ENCODE measurements around the gene WDR18. TPM values are rescaled to one million over a fixed set of nuclear protein-coding genes. Genes with fewer than 3 reads are reported as not detected.

Gene WDR18
- total and polyA plus RNA-seq, 2 of the 8 experiments (the other 6 are each of a cell fraction or from before 2014, with no cell fraction given): 87.7 to 177 TPM

GRCh38 chr19:940591-941291 is 43.4 kb upstream of the WDR18 start (continued):
- TF ChIP-seq SRF (IDR thresholded peaks at IDR 0.05; ENCODE audit: low read depth, low read length) (no peak), BCL11A (IDR thresholded peaks at IDR 0.05; ENCODE audit: low read depth in 2 of 2, low read length in 2 of 2) (no peak), ZNF274 (IDR thresholded peaks at IDR 0.05; ENCODE audit: borderline replicate concordance, extremely low read depth, low read length) (no peak), RFX5 (IDR thresholded peaks at IDR 0.05; ENCODE audit: borderline replicate concordance, low read depth, low read length) (no peak)

Data from H1 (cell line).